HG02759 (cell line): ENCODE results near the gene STK26.
"Not testable (repeated sequence)": the region's sequence is repeated elsewhere in the genome, so short reads cannot be mapped to it uniquely, and the experiment has no call there.

Experiments used
- ATAC-seq: cut with Tn5 transposase; IDR thresholded peaks from one replicate; pipeline ENCODE4 v1.9.1; 2021; ENCODE audit warnings: mild to moderate bottlenecking, moderate library complexity; ENCODE audit not compliant: unreplicated experiment

STK26 gene

GRCh38 chrX:132034648-132035047 lies 11.5 kb downstream of the STK26 start:
- ATAC-seq, result no peak

- no peak for ATAC-seq
Observed at GRCh38 chrX:132037479-132037993, 14.4 kb downstream of the STK26 start.

- ATAC-seq, result no peak
Observed at GRCh38 chrX:132040066-132040465, 17.0 kb downstream of the STK26 start.

GRCh38 chrX:132041015-132041414 lies 17.9 kb downstream of the STK26 start:
- ATAC-seq, result no peak

GRCh38 chrX:132043977-132044376 lies 20.9 kb downstream of the STK26 start:
- no peak for ATAC-seq

- no peak for ATAC-seq
Observed at GRCh38 chrX:132044953-132045352, 21.9 kb downstream of the STK26 start.

- ATAC-seq, result no peak
Observed at GRCh38 chrX:132045456-132045855, 22.4 kb downstream of the STK26 start.

GRCh38 chrX:132046533-132046932 lies 23.4 kb downstream of the STK26 start:
- no peak for ATAC-seq

GRCh38 chrX:132051778-132052177 lies 28.7 kb downstream of the STK26 start:
- ATAC-seq, result not testable (repeated sequence)

GRCh38 chrX:132058050-132058449 lies 34.9 kb downstream of the STK26 start:
- no peak for ATAC-seq

GRCh38 chrX:132058975-132059374 lies 35.9 kb downstream of the STK26 start:
- ATAC-seq, result no peak

- no peak for ATAC-seq
Observed at GRCh38 chrX:132059973-132060540, 37.0 kb downstream of the STK26 start.

- ATAC-seq, result no peak
Observed at GRCh38 chrX:132063334-132063733, 40.2 kb downstream of the STK26 start.

- no peak for ATAC-seq
Observed at GRCh38 chrX:132063862-132064261, 40.8 kb downstream of the STK26 start.

GRCh38 chrX:132068405-132068804 lies 45.3 kb downstream of the STK26 start:
- ATAC-seq, result no peak

- no peak for ATAC-seq
Observed at GRCh38 chrX:132071254-132071653, 48.2 kb downstream of the STK26 start.

GRCh38 chrX:132077414-132077813 lies 54.3 kb downstream of the STK26 start:
- ATAC-seq, result no peak

GRCh38 chrX:132077912-132078311 lies 54.8 kb downstream of the STK26 start:
- ATAC-seq, result no peak

GRCh38 chrX:132085786-132086185 lies 62.7 kb downstream of the STK26 start:
- no peak for ATAC-seq

- ATAC-seq, result no peak
Observed at GRCh38 chrX:132086672-132087071, 63.6 kb downstream of the STK26 start.

GRCh38 chrX:132088864-132089263 lies 65.8 kb downstream of the STK26 start:
- no peak for ATAC-seq

GRCh38 chrX:132090403-132091159 lies 67.5 kb downstream of the STK26 start:
- ATAC-seq, result no peak
